Transverse colon (tissue), 4 donors: ENCODE results near the gene XPO6. TPM values are rescaled to one million over a fixed set of nuclear protein-coding genes. Genes with fewer than 3 reads are reported as not detected.

ENCODE experiments used
- DNase-seq: peaks from one replicate; pipeline ENCODE4 v3.0.0-alpha.2; 2019
- H3K27ac ChIP-seq, 4 donors: fragments of 200-600 bp; sonication (generic); 2 replicates each; pipeline ENCODE4 v1.5.1; 2016 to 2018; ENCODE audit warnings: inconsistent platforms in 4 of 4
- H3K27me3 ChIP-seq: fragments of 200-600 bp; sonication (generic); 2 replicates; pipeline ENCODE4 v1.5.1; 2017; ENCODE audit warnings: inconsistent platforms
- H3K36me3 ChIP-seq, 4 donors: fragments of 200-600 bp; sonication (generic); 2 replicates each; pipeline ENCODE4 v1.5.1; 2017 to 2019; ENCODE audit warnings: inconsistent platforms in 4 of 4
- H3K4me1 ChIP-seq, 4 donors: fragments of 200-600 bp; sonication (generic); 2 replicates each; pipeline ENCODE4 v1.5.1; 2017 to 2020; ENCODE audit warnings: inconsistent platforms in 4 of 4
- H3K4me3 ChIP-seq, 4 donors: fragments of 200-600 bp; sonication (generic); 1 replicate in 1 of 4; 2 replicates in 3 of 4; pipeline versions ENCODE4 v1.5.1 to v1.6.1; 2017 to 2019; ENCODE audit warnings: inconsistent platforms in 4 of 4
- H3K9me3 ChIP-seq, 2 donors: fragments of 200-600 bp; sonication (generic); 2 replicates each; pipeline ENCODE4 v1.5.1; 2017 to 2019; ENCODE audit warnings: inconsistent platforms in 2 of 2
- EP300 ChIP-seq: sonication (generic); formaldehyde crosslinking; IDR thresholded peaks from one replicate; pipeline ENCODE4 v1.6.1; 2017; ENCODE audit warnings: antibody characterized with exemption, low read depth
- POLR2A ChIP-seq: fragments of 450-650 bp; IDR thresholded peaks from one replicate; pipeline ENCODE4 v1.6.1; 2016; ENCODE audit warnings: antibody characterized with exemption, mild to moderate bottlenecking, moderate library complexity
- POLR2AphosphoS5 ChIP-seq, 3 donors: sonication (generic); formaldehyde crosslinking; IDR thresholded peaks; one replicate each; pipeline ENCODE4 v1.6.1; 2016; ENCODE audit warnings: antibody characterized with exemption in 3 of 3
- WGBS, 2 donors: methylation state at CpG; one replicate each; pipeline ENCODE4 v1.1.5; 2018; ENCODE audit warnings: low coverage in 1 of 2; 5-methylcytosine and 5-hydroxymethylcytosine counted together
- in situ Hi-C, 4 donors: fragments of 200-750 bp; cut with MboI; loops; one replicate each; pipeline versions ENCODE4 v1.15.0 to v1.15.1; 2017; ENCODE audit warnings: low sequenced_read_pairs in 3 of 4, low pct_ligation_motif_present in 1 of 4, low pct_unique_long_range_greater_than_20kb in 1 of 4
- intact Hi-C: fragments of 100-400 bp; cut with DNase I; formaldehyde crosslinking; loops from one replicate; pipeline ENCODE4 v1.15.1; 2023; ENCODE audit warnings: low total_unique reads
- total RNA-seq, 4 donors: library from RNA; depleted of rRNA; stranded (reverse); fragments of >200 nt; gene quantifications; one replicate each; pipeline ENCODE4 v1.1.0, GENCODE V29; 2016
- TF ChIP-seq, protein P1 (sequence below), 5 experiments: fragments of 200-600 bp in 3 of 5; fragments of 450-650 bp in 2 of 5; sonication (generic) in 3 of 5; IDR thresholded peaks; 1 replicate in 2 of 5; 2 replicates in 3 of 5; pipeline ENCODE4 v1.5.1; 2016 to 2017; ENCODE audit warnings: antibody characterized with exemption in 5 of 5, inconsistent platforms in 3 of 5, mild to moderate bottlenecking in 2 of 5, moderate library complexity in 1 of 5

Gene XPO6
- total RNA-seq, 4 donors from 2014 or later, result 140 to 254 (median 204) TPM

DNA sequence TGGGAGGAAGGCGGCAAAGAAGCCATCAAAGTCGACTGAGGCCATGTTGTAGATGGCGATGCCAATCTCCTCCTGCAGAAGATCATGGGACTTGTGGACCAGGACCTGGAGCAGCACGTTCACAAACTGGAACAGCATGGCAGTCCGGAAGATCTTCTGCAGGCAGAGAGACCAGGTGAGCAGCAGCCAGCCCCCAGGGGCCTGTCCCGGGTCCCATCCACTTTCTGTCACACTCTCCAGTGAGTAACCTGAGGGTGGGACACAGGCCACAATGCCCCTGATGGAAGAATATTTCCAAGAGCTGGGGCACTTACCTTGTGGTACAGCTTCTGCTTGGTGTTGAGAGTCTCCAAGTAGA, 110.3 kb downstream of the XPO6 start:
- peaks cover 0 to 75% (median 39%) of the 10 kb centered on the region in 4 donors for H3K36me3 ChIP-seq
- no peaks in the 10 kb centered on the region for H3K9me3 ChIP-seq
- TF ChIP-seq EP300, result no peak
- no peak for TF ChIP-seq POLR2AphosphoS5 (IDR thresholded peaks at IDR 0.05)
- TF ChIP-seq, protein P1, sequence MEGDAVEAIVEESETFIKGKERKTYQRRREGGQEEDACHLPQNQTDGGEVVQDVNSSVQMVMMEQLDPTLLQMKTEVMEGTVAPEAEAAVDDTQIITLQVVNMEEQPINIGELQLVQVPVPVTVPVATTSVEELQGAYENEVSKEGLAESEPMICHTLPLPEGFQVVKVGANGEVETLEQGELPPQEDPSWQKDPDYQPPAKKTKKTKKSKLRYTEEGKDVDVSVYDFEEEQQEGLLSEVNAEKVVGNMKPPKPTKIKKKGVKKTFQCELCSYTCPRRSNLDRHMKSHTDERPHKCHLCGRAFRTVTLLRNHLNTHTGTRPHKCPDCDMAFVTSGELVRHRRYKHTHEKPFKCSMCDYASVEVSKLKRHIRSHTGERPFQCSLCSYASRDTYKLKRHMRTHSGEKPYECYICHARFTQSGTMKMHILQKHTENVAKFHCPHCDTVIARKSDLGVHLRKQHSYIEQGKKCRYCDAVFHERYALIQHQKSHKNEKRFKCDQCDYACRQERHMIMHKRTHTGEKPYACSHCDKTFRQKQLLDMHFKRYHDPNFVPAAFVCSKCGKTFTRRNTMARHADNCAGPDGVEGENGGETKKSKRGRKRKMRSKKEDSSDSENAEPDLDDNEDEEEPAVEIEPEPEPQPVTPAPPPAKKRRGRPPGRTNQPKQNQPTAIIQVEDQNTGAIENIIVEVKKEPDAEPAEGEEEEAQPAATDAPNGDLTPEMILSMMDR (IDR thresholded peaks at IDR 0.05), result no peak
- TF ChIP-seq POLR2A, result no peak
- H3K4me1 ChIP-seq, result no peaks in the 10 kb centered on the region
- DNase-seq, result no peak
- intact Hi-C loops, result no loop called here
- in situ Hi-C loops, result no loop called here
- no peak overlapping the region for H3K27ac ChIP-seq
- 80 to 98% methylated on average over 1 to 6 of the region's 6 CpGs for WGBS, 2 donors
- H3K27me3 ChIP-seq, result no peaks in the 10 kb centered on the region
- H3K4me3 ChIP-seq, result no peak overlapping the region

- intact Hi-C loops (no loop called here), in situ Hi-C loops (no loop called here)
- Histone ChIP-seq H3K27ac (no peak overlapping the region), H3K9me3 (no peaks in the 10 kb centered on the region), H3K27me3 (no peaks in the 10 kb centered on the region), H3K4me1 (no peaks in the 10 kb centered on the region), H3K36me3 (peaks cover 0 to 73% (median 37%) of the 10 kb centered on the region in 4 donors), H3K4me3 (no peak overlapping the region)
- 98% methylated on average over 14 of the region's 14 CpGs; no CpG with 5 or more reads in 1 of the 2 donors for WGBS, 2 donors
- TF ChIP-seq POLR2A, result no peak
- no peak for TF ChIP-seq POLR2AphosphoS5 (IDR thresholded peaks at IDR 0.05)
- TF ChIP-seq, protein P1 (IDR thresholded peaks at IDR 0.05), result no peak
- TF ChIP-seq EP300, result no peak
- no peak for DNase-seq
Measured at GRCh38 chr16:28100810-28101532, 110.8 kb downstream of the XPO6 start.

DNA sequence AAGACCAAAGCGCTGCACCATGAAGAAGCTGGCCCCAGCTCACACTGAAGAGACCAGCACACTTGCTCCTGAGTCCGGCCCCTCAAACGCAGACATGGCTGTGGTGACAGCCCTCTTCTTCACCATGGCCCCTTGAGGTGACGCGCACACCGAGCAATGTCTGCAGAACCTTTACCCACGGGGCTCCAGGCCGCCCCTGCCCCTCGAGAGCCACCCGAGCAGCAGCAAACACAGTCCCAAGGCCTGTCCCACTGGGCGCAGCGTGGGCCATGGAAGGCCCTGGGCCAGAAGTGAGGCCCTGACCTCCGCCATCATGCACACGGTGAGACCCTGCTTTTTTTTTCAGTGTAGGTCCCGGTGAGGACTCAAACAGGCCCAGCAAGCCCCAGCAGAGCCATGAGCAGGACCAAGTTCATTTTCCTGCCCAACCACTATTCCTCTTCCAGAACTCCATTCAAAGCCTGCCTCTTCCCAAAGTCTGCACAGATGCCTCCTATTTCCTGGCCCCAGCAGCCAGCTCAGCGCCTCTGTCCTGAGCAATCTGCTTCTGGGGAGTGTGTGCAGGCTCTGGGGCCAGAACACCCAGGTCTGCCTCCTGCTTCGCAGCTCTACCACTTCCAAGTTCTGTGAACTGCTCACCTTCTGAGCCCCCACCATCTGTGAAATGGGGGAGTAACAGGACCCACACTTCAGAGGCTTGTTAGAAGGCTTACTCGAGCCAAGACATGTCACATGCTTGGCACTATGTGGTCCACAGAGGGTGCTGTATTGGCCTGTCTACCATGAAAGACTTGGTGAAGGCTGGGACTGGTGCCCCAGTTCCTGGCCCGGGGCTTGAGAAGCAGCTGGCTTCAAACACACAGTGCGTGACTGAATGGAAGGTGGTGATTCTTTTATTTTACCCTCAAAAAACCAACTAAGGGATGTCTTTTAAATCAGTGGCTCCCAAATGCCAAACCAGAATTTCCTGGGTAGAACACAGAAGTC, 112.5 kb downstream of the XPO6 start:
- H3K27ac ChIP-seq, result no peak overlapping the region
- in situ Hi-C loops, result no loop called here
- no peaks in the 10 kb centered on the region for H3K9me3 ChIP-seq
- H3K27me3 ChIP-seq, result no peaks in the 10 kb centered on the region
- no peak overlapping the region for H3K4me3 ChIP-seq
- no peak for DNase-seq
- WGBS, 2 donors, result 95 to 100% methylated on average over 1 to 20 of the region's 20 CpGs
- peaks cover 0 to 60% (median 30%) of the 10 kb centered on the region in 4 donors for H3K36me3 ChIP-seq
- no peak for TF ChIP-seq POLR2AphosphoS5 (IDR thresholded peaks at IDR 0.05)
- no peak for TF ChIP-seq POLR2A
- TF ChIP-seq EP300, result no peak
- TF ChIP-seq, protein P1 (IDR thresholded peaks at IDR 0.05), result no peak
- H3K4me1 ChIP-seq, result no peaks in the 10 kb centered on the region
- intact Hi-C loops, result no loop called here

- DNase-seq, result no peak
- Histone ChIP-seq H3K27ac (no peak overlapping the region), H3K4me1 (no peaks in the 10 kb centered on the region), H3K9me3 (no peaks in the 10 kb centered on the region), H3K27me3 (no peaks in the 10 kb centered on the region), H3K4me3 (no peak overlapping the region), H3K36me3 (peaks cover 0 to 51% (median 24%) of the 10 kb centered on the region in 4 donors)
- TF ChIP-seq EP300 (no peak), POLR2AphosphoS5 (IDR thresholded peaks at IDR 0.05) (no peak), POLR2A (no peak)
- TF ChIP-seq, protein P1 (IDR thresholded peaks at IDR 0.05), result no peak
- intact Hi-C loops (no loop called here), in situ Hi-C loops (no loop called here)
- 93% methylated on average over 3 to 21 of the region's 21 CpGs for WGBS, 2 donors
Measured at GRCh38 chr16:28098171-28098958, 113.4 kb downstream of the XPO6 start.
